HG02588 (cell line): ENCODE measurements around the gene C1orf35.

Source experiments
- ATAC-seq: cut with Tn5 transposase; IDR thresholded peaks from one replicate; pipeline ENCODE4 v1.9.1; 2021; ENCODE audit warnings: mild to moderate bottlenecking, moderate library complexity; ENCODE audit not compliant: unreplicated experiment

Gene C1orf35

DNA sequence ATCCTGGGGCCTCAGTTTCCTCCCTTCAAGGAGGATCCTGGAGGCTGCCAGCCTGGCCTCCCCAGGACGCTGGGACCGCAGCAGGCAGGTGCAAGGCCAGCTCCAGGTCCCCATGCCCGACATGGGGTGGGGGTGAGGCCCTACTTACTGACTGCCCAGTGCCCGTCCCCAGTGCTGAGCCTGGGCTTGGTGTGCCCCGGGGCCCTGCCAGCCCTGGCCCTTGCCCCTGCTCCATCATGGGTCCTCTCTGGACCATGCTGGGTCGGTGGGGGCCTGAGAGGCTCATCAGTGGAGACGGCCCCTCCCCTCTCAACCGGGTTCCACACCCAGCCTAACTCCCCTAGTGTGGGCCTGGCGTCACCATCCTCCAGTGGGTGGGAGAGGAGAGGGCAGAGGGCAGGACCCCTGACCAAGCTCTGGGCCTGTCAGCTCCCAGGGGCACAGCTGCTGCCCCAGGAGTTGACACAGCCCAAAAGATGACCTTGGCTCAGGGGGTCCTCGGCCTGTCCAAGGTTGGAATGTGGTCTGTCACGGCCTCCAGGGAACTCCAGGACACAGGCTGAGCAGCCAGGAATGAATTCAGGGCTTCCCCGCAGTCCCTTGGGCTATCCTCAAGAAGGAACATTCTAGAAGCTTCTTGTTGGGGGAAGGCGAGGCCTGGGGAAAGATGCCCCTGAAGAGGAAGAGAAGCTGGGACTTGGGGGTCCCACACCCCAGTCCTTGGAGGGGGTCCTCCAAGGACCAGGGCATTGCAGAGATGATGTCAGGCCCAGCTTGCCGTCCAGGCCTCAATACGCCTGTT is 38.2 kb downstream of the C1orf35 start:
- ATAC-seq: no peak

GRCh38 chr1:228064296-228064695 is 38.8 kb downstream of the C1orf35 start:
- no peak for ATAC-seq

DNA sequence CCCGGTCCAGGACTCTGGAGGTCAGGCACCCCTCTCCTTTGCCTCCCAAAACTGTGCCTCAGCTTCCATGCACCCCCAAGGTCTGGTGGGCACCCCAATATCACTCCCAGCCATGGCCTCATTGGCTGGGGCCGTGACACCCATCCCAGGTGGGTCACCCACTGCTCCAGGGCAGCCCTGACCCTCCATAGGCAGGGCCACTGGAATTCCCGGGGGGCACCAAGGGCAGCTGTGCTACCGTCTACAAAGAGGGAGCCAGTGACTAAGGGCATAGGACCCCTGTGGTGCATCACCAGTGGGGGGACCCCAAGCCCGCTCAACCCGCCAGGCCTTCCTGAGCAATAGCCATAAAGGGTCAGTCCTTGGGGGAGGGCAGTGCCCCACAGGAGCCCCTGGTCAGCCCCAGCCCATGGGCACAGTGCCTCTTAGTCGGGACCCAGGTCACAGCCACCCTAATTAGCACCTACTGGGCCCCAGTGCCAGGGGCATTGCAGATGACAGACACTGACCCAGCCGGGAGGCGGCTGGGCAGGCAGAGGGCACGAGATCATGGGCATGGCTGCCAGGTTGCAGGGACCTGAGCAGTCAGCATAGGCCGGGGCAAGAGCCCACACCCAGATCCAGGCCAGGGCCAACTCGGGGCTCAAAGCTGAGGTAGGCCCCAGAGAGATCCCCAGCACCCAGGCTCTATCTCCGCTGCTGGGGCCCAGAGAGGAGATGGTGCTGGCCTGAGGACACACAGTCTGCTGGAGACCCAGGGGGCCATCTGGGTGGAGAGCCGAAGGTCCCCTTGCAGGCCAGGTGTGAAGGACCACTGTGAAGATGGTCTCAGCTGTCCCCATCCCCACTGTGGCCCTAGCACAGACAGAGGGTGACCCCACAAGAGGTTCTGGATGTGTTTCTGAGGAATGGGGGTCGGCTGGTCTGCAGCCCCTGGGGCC is 39.6 kb downstream of the C1orf35 start:
- ATAC-seq: no peak

- ATAC-seq: no peak
Measured at GRCh38 chr1:228062812-228063211, 40.3 kb downstream of the C1orf35 start.

DNA sequence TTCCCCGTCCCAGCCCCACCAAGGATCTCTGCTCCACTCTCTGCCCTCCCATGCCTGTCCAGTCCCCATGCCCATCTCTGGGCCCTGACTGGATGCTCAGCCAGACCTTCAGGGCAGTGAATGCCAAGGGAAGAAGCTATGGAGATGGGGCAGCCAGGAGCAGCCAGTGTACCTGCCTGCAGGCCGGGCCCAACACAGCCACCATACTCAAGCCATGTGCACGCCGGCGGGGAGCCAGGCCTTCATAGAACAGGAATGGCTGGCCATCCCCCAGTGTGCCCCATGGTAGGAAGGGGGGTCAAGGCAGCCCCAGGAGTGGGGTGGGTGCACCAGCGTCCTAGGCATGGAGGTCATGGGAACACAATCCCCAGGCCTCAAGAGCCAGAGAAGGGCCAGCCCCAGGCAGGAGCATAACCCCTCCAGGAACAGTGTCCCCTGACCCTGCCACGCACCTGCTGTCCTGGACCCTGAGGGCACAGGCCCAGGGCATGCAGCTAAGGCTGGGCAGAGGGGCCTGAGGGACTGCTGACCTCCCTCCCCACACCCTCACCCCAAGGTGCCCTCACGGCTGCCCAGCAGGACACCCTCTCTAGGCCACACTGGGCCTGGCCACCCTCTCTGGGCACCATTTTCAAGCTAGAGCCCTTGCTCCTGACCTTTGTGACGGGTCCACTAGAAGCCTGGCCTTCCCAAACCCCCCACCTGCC is 40.9 kb downstream of the C1orf35 start:
- no peak for ATAC-seq

DNA sequence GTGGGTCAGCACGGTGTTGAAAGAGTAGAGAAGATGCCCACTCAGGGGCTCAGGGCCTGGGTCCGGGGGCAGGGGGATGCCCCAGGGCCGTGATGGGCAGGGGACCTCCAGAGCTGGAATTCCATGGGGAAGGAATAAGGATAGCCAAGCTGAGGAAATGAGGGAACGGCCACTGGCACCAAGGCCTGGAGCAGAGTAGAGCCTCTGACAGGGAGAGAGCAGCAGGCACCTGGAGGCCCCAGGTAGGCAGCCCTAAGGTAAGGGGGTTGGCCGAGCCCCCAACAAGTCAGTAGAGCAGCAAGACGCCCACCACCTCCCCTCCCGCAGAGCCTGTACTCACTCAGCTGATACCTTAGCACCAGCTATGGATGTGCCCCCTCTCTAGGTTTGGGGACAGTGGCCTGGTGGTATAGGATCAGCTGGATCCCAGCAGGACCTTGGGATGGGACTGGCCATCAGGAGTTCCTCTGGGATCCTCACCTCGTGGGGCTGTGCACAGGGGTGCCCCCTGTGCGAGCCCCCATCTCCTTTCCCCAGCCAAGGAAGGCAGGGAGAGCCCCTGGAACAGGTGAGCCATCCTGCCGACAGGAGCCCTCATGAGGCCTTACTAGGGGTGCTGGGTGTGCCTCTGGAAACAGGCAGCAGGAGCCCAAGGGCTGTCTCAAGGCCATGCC is 41.6 kb downstream of the C1orf35 start:
- ATAC-seq: no peak

DNA sequence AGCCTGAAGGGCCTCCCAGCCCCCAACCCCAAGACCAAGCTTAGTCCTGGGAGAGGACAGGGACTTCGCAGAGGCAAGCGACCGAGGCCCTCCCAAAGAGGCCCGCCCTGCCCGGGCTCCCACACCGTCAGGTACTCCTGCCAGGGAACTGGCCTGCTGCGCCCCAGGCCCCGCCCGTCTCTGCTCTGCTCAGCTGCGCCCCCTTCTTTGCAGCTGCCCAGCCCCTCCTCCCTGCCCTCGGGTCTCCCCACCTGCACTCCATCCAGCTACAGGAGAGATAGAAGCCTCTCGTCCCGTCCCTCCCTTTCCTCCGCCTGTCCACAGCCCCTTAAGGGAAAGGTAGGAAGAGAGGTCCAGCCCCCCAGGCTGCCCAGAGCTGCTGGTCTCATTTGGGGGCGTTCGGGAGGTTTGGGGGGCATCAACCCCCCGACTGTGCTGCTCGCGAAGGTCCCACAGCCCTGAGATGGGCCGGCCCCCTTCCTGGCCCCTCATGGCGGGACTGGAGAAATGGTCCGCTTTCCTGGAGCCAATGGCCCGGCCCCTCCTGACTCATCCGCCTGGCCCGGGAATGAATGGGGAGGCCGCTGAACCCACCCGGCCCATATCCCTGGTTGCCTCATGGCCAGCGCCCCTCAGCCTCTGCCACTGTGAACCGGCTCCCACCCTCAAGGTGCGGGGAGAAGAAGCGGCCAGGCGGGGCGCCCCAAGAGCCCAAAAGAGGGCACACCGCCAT is 42.5 kb downstream of the C1orf35 start:
- ATAC-seq: no peak

DNA sequence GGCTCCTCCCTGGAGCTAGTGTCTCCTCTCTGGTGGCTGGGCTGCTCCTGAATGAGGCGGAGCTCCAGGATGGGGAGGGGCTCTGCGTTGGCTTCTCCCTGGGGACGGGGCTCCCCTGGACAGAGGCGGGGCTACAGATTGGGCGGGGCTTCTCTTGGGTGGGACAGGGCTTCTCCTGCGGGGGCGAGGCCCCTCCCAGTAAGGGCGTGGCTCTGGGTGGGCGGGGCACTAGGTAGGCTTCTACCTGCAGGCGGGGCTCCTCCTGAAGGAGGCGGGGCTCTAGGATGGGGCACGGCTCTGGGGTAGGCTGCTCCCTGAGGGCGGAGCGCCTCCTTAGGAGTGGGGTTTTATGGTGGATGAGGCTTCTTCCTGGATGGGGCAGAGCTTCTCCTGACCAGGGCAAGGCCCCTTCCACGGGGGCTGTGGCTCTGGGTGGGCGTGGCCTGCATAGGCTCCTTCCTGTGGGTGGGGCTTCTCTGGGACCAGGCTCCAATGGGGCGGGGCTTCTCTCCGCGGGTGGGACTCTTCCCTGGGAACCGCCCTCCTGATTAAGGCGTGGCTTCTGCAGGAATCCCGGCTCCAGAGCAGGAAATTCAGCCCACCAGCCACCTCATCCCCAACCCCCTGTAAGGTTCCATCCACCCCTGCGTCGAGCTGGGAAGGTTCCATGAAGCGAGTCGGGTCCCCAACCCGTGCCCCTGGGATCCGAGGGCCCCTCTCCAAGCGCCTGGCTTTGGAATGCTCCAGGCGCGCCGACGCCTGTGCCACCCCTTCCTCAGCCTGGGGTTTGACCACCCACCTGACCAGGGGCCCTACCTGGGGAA is 43.3 kb downstream of the C1orf35 start:
- no peak for ATAC-seq

- ATAC-seq: no peak
Measured at GRCh38 chr1:228058949-228059633, 44.0 kb downstream of the C1orf35 start.

DNA sequence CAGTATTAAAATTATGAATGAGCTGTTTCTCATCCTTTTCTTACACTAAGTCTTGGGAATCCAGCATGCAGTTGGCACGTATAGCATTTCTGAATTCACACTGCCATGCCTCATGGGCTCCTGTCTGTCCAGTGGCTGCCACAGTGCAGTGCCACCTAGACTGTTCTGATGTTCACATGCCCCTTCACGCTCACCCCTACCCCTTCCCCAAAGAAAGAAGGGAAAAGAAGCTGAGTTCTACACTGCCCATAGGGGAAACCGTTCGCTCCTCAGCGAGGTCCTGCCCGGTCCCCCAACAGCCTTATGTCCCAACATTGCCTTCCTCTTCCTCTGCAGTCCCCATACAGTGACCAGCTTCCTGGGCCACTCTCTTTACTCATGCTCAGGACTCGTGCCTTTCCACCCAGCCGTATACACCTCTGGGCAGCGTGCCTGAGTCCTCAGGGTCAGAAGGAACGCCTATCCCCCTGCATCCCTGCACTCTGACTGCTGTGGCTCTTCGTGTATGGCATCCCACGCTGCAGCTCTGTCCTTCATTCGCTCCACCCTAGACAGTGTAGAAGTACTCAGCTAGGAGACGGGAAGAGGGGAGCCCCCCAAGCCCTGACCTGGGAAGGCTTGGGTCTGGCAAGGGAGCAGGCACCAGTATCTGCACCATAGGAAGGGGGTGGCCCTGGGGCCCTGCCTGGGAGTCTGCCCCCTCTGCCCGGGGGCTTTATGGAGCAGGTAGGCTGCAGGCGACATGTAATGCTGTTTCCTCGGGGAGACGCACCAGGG is 44.8 kb downstream of the C1orf35 start:
- no peak for ATAC-seq
